MCF 10A (cell line): ENCODE data around the gene ZKSCAN5. TPM values are rescaled to one million over a fixed set of nuclear protein-coding genes. Genes with fewer than 3 reads are reported as not detected.
"Not testable (repeated sequence)": the region's sequence is repeated elsewhere in the genome, so short reads cannot be mapped to it uniquely, and the experiment has no call there.

Experiments used
- BruUV-seq: library from RNA; stranded (reverse); fragments of 400-500 nt; replicated peaks from 2 replicates; lab custom pipeline; 2021; lab: Mats Ljungman, UMichigan
- CTCF ChIA-PET: fragments of 300-600 bp; sonication (Branson Sonifier 250); formaldehyde crosslinking; extraction: SDS; loops from one replicate; lab custom pipeline; 2021; ENCODE audit warnings: antibody characterized with exemption, inconsistent platforms; lab: Yijun Ruan, JAX
- POLR2A ChIA-PET: fragments of 300-600, 350-650 bp; sonication (Branson Sonifier 250); formaldehyde crosslinking; extraction: SDS; loops from one replicate; lab custom pipeline; 2020; ENCODE audit warnings: antibody characterized with exemption, inconsistent platforms; lab: Yijun Ruan, JAX
- DNase-seq: peaks from one replicate; pipeline ENCODE4 v3.0.0-alpha.2; 2018; ENCODE audit not compliant: unreplicated experiment
- H3K27ac Mint-ChIP-seq: one replicate; pipeline ENCODE4 v1.8.0; 2022; ENCODE audit warnings: mild to moderate bottlenecking, low read depth, mixed read lengths; ENCODE audit not compliant: unreplicated experiment
- H3K27me3 Mint-ChIP-seq: one replicate; pipeline ENCODE4 v1.8.0; 2022; ENCODE audit warnings: mixed read lengths; ENCODE audit not compliant: insufficient read depth, unreplicated experiment
- H3K36me3 Mint-ChIP-seq: one replicate; pipeline ENCODE4 v1.8.0; 2022; ENCODE audit warnings: mild to moderate bottlenecking, moderate library complexity, mixed read lengths; ENCODE audit not compliant: insufficient read depth, unreplicated experiment
- H3K4me1 Mint-ChIP-seq: one replicate; pipeline ENCODE4 v1.8.0; 2022; ENCODE audit warnings: mixed read lengths; ENCODE audit not compliant: insufficient read depth, unreplicated experiment
- H3K4me3 Mint-ChIP-seq: one replicate; pipeline ENCODE4 v1.8.0; 2022; ENCODE audit warnings: mild to moderate bottlenecking, moderate library complexity, mixed read lengths; ENCODE audit not compliant: unreplicated experiment
- H3K9me3 Mint-ChIP-seq: one replicate; pipeline ENCODE4 v1.8.0; 2022; ENCODE audit warnings: mixed read lengths; ENCODE audit not compliant: unreplicated experiment
- CTCF ChIP-seq: fragments of 200-600 bp; IDR thresholded peaks from one replicate; pipeline ENCODE4 v1.8.0; 2022; ENCODE audit warnings: antibody characterized with exemption, mild to moderate bottlenecking; ENCODE audit not compliant: unreplicated experiment
- intact Hi-C: fragments of 100-400 bp; cut with micrococcal nuclease; formaldehyde crosslinking; loops from 2 replicates; pipeline ENCODE4 v1.14.1; 2022
- total RNA-seq: library from RNA; stranded (reverse); gene quantifications from 2 replicates; pipeline ENCODE4 v1.2.3, GENCODE V29; 2022

The ZKSCAN5 gene
- total RNA-seq, 1 experiment from 2014 or later, result 13.6 TPM

GRCh38 chr7:99499721-99500636 lies 4.5 kb upstream of the ZKSCAN5 start, which contains the start of gene ZNF394:
Gene ZNF394, minus strand, starts transcription at chr7:99500281. Its CDS starts 188 bp downstream, at chr7:99500093.
- DNase-seq, result peak; percentile 94
- Mint-ChIP-seq H3K36me3 (peaks cover 50% of the 10 kb centered on the region), H3K4me3 (peak within 1 kb of the TSS; percentile 98), H3K9me3 (no peaks in the 10 kb centered on the region), H3K4me1 (peaks cover 13% of the 10 kb centered on the region), H3K27me3 (no peaks in the 10 kb centered on the region), H3K27ac (peak within 1 kb of the TSS; percentile 100)
- TSS peak; percentile 84 for BruUV-seq
- POLR2A ChIA-PET, result interaction anchor here (0.6 to 4.5 kb wide), 41 partner anchors 8 to 929 kb away, joined by 3 to 51 read pairs (median 4); partner anchors contain the start of genes ARPC1A, ATP5MF, BUD31 and CPSF4
- TF ChIP-seq CTCF, result no peak
- intact Hi-C loops, result no loop called here
- CTCF ChIA-PET, result interaction anchor here (0.6 to 1.1 kb wide), 3 partner anchors 9 to 934 kb away, joined by 3 to 4 read pairs (median 4); no protein-coding TSS in a partner anchor

- CTCF ChIA-PET, result interaction anchor here (0.6 kb wide), 1 partner anchor 37 kb away, joined by 4 read pairs; no protein-coding TSS in a partner anchor
These were observed 3.8 kb upstream of the ZKSCAN5 start for GRCh38 chr7:99500637-99501009.

GRCh38 chr7:99501236-99501635 lies 3.2 kb upstream of the ZKSCAN5 start:
- peaks cover 40% of the 10 kb centered on the region for H3K36me3 Mint-ChIP-seq
- H3K9me3 Mint-ChIP-seq, H3K27ac Mint-ChIP-seq, intact Hi-C loops, BruUV-seq, H3K27me3 Mint-ChIP-seq, DNase-seq: not testable (repeated sequence)
- peaks cover 21% of the 10 kb centered on the region for H3K4me1 Mint-ChIP-seq
- ChIA-PET CTCF (interaction anchor here (0.6 to 0.7 kb wide), 2 partner anchors 24 to 37 kb away, joined by 3 to 4 read pairs; no protein-coding TSS in a partner anchor), POLR2A (interaction anchor here (0.5 to 4.5 kb wide), 8 partner anchors 28 to 395 kb away, joined by 3 to 51 read pairs (median 22); partner anchors contain the start of genes ATP5MF, CPSF4, FAM200A and PTCD1)
- H3K4me3 Mint-ChIP-seq, result peak overlapping the region; percentile 98

More at GRCh38 chr7:99500637-99501009, 3.8 kb upstream of the ZKSCAN5 start:
- Mint-ChIP-seq H3K27me3 (no peaks in the 10 kb centered on the region), H3K4me3 (peak overlapping the region; percentile 98), H3K36me3 (peaks cover 43% of the 10 kb centered on the region), H3K27ac (peak overlapping the region; percentile 100), H3K9me3 (no peaks in the 10 kb centered on the region), H3K4me1 (peaks cover 15% of the 10 kb centered on the region)
- POLR2A ChIA-PET, result interaction anchor here (0.7 to 4.5 kb wide), 29 partner anchors 10 to 928 kb away, joined by 3 to 51 read pairs (median 4); partner anchors contain the start of genes ARPC1A, ATP5MF, CPSF4 and FAM200A
- DNase-seq, result no peak
- no TSS peak for BruUV-seq
- intact Hi-C loops, result no loop called here
- no peak for TF ChIP-seq CTCF

- ChIA-PET CTCF (interaction anchor here (0.8 to 1.0 kb wide), 2 partner anchors 21 to 63 kb away, joined by 3 read pairs; no protein-coding TSS in a partner anchor), POLR2A (interaction anchor here (0.6 to 3.4 kb wide), 27 partner anchors 11 to 585 kb away, joined by 3 to 39 read pairs (median 6); partner anchors contain the start of genes ATP5MF, BUD31, CPSF4 and FAM200A)
- TF ChIP-seq CTCF, result no peak
- H3K4me3 Mint-ChIP-seq, result peak overlapping the region; percentile 87
- BruUV-seq, result no TSS peak
- H3K9me3 Mint-ChIP-seq, result no peaks in the 10 kb centered on the region
- H3K27me3 Mint-ChIP-seq, result no peaks in the 10 kb centered on the region
- H3K36me3 Mint-ChIP-seq, result peaks cover 29% of the 10 kb centered on the region
- DNase-seq, result no peak
- intact Hi-C loops, result loop anchor here (2.0 kb wide), 2 partner anchors 55 to 113 kb away; partner anchors contain the start of genes ZNF655 and ZSCAN25
- peaks cover 17% of the 10 kb centered on the region for H3K4me1 Mint-ChIP-seq
- H3K27ac Mint-ChIP-seq, result peak overlapping the region; percentile 83
These were observed 220 bp upstream of the ZKSCAN5 start for GRCh38 chr7:99504281-99504602.
